HK-2 (cell line): ENCODE measurements around the gene SEMA5A.

Experiments used
- DNase-seq: peaks from one replicate; pipeline ENCODE4 v3.0.0-alpha.2; 2018; ENCODE audit not compliant: unreplicated experiment

Gene SEMA5A

GRCh38 chr5:9169557-9169902, 376.3 kb downstream of the SEMA5A start:
- DNase-seq: no peak

GRCh38 chr5:9168791-9169556, 376.9 kb downstream of the SEMA5A start:
- no peak for DNase-seq

GRCh38 chr5:9166202-9167112, 379.4 kb downstream of the SEMA5A start:
- DNase-seq: no peak

GRCh38 chr5:9165546-9165945, 380.3 kb downstream of the SEMA5A start:
- DNase-seq: no peak

GRCh38 chr5:9160747-9161146, 385.1 kb downstream of the SEMA5A start:
- DNase-seq: no peak

GRCh38 chr5:9157811-9158210, 388.1 kb downstream of the SEMA5A start:
- no peak for DNase-seq

- no peak for DNase-seq
These were observed 388.9 kb downstream of the SEMA5A start for GRCh38 chr5:9157020-9157419.

- DNase-seq: peak; percentile 28
These were observed 389.6 kb downstream of the SEMA5A start for GRCh38 chr5:9156282-9156681.

- no peak for DNase-seq
These were observed 394.0 kb downstream of the SEMA5A start for GRCh38 chr5:9151684-9152427.

GRCh38 chr5:9149988-9150387, 395.9 kb downstream of the SEMA5A start:
- peak; percentile 72 for DNase-seq

GRCh38 chr5:9148242-9148641, 397.6 kb downstream of the SEMA5A start:
- no peak for DNase-seq

GRCh38 chr5:9140711-9141110, 405.2 kb downstream of the SEMA5A start:
- no peak for DNase-seq

- no peak for DNase-seq
These were observed 405.7 kb downstream of the SEMA5A start for GRCh38 chr5:9140202-9140601.

GRCh38 chr5:9139344-9139743, 406.5 kb downstream of the SEMA5A start:
- no peak for DNase-seq

- no peak for DNase-seq
These were observed 417.7 kb downstream of the SEMA5A start for GRCh38 chr5:9128136-9128535.

- DNase-seq: no peak
These were observed 419.4 kb downstream of the SEMA5A start for GRCh38 chr5:9126490-9126889.

- no peak for DNase-seq
These were observed 420.0 kb downstream of the SEMA5A start for GRCh38 chr5:9125852-9126251.

- no peak for DNase-seq
These were observed 421.0 kb downstream of the SEMA5A start for GRCh38 chr5:9124838-9125237.

- DNase-seq: no peak
These were observed 421.8 kb downstream of the SEMA5A start for GRCh38 chr5:9124071-9124470.

GRCh38 chr5:9122528-9122927, 423.3 kb downstream of the SEMA5A start:
- DNase-seq: no peak

- DNase-seq: no peak
These were observed 424.3 kb downstream of the SEMA5A start for GRCh38 chr5:9121597-9121996.

- no peak for DNase-seq
These were observed 427.0 kb downstream of the SEMA5A start for GRCh38 chr5:9118852-9119251.
